K562 (cell line): ENCODE data around the gene NEUROD2. TPM values are rescaled to one million over a fixed set of nuclear protein-coding genes. Genes with fewer than 3 reads are reported as not detected.

Source experiments
- ATAC-seq: fragments of 200-7000 bp; cut with Tn5 transposase; 3 replicates; pipeline ENCODE4 v1.9.1; 2020; ENCODE audit warnings: moderate library complexity
- BruUV-seq: library from RNA; stranded (reverse); fragments of 400-500 nt; replicated peaks from 2 replicates; lab custom pipeline; 2021; lab: Mats Ljungman, UMichigan
- CTCF ChIA-PET: fragments of 300-600 bp; formaldehyde crosslinking; extraction: SDS; loops from one replicate; lab custom pipeline; 2021; ENCODE audit warnings: low intra/inter-chr PET ratio; lab: Yijun Ruan, JAX
- POLR2A ChIA-PET: fragments of 300-600, 350-650 bp; sonication (Branson Sonifier 250); formaldehyde crosslinking; extraction: SDS; loops from one replicate; lab custom pipeline; 2021; ENCODE audit warnings: antibody characterized with exemption, inconsistent platforms; lab: Yijun Ruan, JAX
- DNase-seq, 4 experiments: peaks; one replicate each; pipeline versions ENCODE4 v3.0.0 to v3.0.0-alpha.2; 2011 to 2018; ENCODE audit warnings: low spot score in 3 of 4, mixed read lengths in 3 of 4; ENCODE audit errors: extremely low read depth in 1 of 4
- FAIRE-seq: peaks from 2 replicates; lab custom pipeline; 2011; peaks lifted over from hg19 to GRCh38; lab: Jason Lieb, UNC
- H2AFZ ChIP-seq: 2 replicates; pipeline ENCODE4 v1.6.0; 2011; ENCODE audit warnings: low read depth, low read length, control low read depth, inconsistent platforms
- H3K27ac ChIP-seq: fragments of 200-600 bp; 3 replicates; pipeline ENCODE4 v1.8.0; 2011; ENCODE audit warnings: low read depth, mild to moderate bottlenecking, control low read depth, inconsistent platforms, low read length, moderate library complexity, mixed read lengths; ENCODE audit errors: extremely low read depth
- H3K27me3 ChIP-seq, 2 experiments: fragments of 300-600 bp in 1 of 2; 2 replicates in 1 of 2; 3 replicates in 1 of 2; pipeline versions ENCODE4 v1.6.0 to v1.8.0; 2011; ENCODE audit warnings: inconsistent platforms in 2 of 2, low read length in 2 of 2, mild to moderate bottlenecking in 1 of 2, mixed read lengths in 1 of 2, moderate library complexity in 1 of 2; ENCODE audit not compliant: control insufficient read depth in 2 of 2, insufficient read depth in 2 of 2
- H3K36me3 ChIP-seq: fragments of 300-600 bp; 3 replicates; pipeline ENCODE4 v1.8.0; 2011; ENCODE audit warnings: mild to moderate bottlenecking, low read length, inconsistent platforms; ENCODE audit not compliant: control insufficient read depth, insufficient read depth
- H3K4me1 ChIP-seq, 2 experiments: fragments of 200-600 bp in 1 of 2; replicated peaks in 1 of 2; 2 replicates in 1 of 2; 3 replicates in 1 of 2; pipeline versions ENCODE4 v1.5.1 to v1.8.0; 2011; ENCODE audit warnings: inconsistent platforms in 2 of 2, low read length in 2 of 2, mild to moderate bottlenecking in 1 of 2, mixed read lengths in 1 of 2, moderate library complexity in 1 of 2; ENCODE audit not compliant: control insufficient read depth in 2 of 2, insufficient read depth in 2 of 2
- H3K4me2 ChIP-seq: 2 replicates; pipeline ENCODE4 v1.6.1; 2011; ENCODE audit warnings: low read length, control low read depth, inconsistent platforms, mixed read lengths; ENCODE audit not compliant: insufficient read depth
- H3K4me3 ChIP-seq: fragments of 200-600 bp; sonication (generic), shearing (Covaris generic); 2 replicates; pipeline ENCODE4 v1.5.1; 2016; ENCODE audit warnings: control low read depth, inconsistent platforms
- H3K79me2 ChIP-seq: fragments of 200-600 bp; 3 replicates; pipeline ENCODE4 v1.8.0; 2011; ENCODE audit warnings: low read length, inconsistent platforms; ENCODE audit not compliant: control insufficient read depth, insufficient read depth
- H3K9ac ChIP-seq, 2 experiments: 2 replicates each; pipeline versions ENCODE4 v1.6.0 to v1.6.1; 2011; ENCODE audit warnings: low read depth in 2 of 2, low read length in 2 of 2, control low read depth in 1 of 2, inconsistent platforms in 1 of 2, mild to moderate bottlenecking in 1 of 2, mixed read lengths in 1 of 2; ENCODE audit not compliant: insufficient read depth in 1 of 2
- H3K9me1 ChIP-seq: one replicate; pipeline ENCODE4 v1.6.0; 2011; ENCODE audit warnings: inconsistent platforms, mild to moderate bottlenecking, low read length, moderate library complexity; ENCODE audit not compliant: control insufficient read depth, insufficient read depth
- H3K9me3 ChIP-seq: replicated peaks from 2 replicates; pipeline ENCODE4 v1.5.1; 2011; ENCODE audit warnings: low read depth, low read length, inconsistent platforms; ENCODE audit not compliant: control insufficient read depth, insufficient read depth
- H4K20me1 ChIP-seq: replicated peaks from 2 replicates; pipeline ENCODE4 v1.6.1; 2011; ENCODE audit warnings: low read length, inconsistent platforms, mixed read lengths; ENCODE audit not compliant: control insufficient read depth, insufficient read depth
- KDM1A ChIP-seq, 2 experiments: fragments of 450-650 bp; IDR thresholded peaks; 2 replicates each; pipeline ENCODE4 v1.6.1; 2016; ENCODE audit warnings: mild to moderate bottlenecking in 2 of 2
- KLF10 ChIP-seq: fragments of 250-450 bp; sonication (Bioruptor Pico); IDR thresholded peaks from 2 replicates; pipeline ENCODE4 v1.6.1; 2021; ENCODE audit warnings: matching md5 sums
- RBBP5 ChIP-seq: fragments of 200-600 bp; sonication (generic); IDR thresholded peaks from 2 replicates; pipeline ENCODE4 v1.6.1; 2012; ENCODE audit warnings: borderline replicate concordance, mild to moderate bottlenecking, low read length, control low read depth, inconsistent platforms; ENCODE audit not compliant: insufficient read depth, poor library complexity, severe bottlenecking
- RBM15 ChIP-seq: fragments of 200-400 bp; formaldehyde crosslinking; IDR thresholded peaks from 2 replicates; pipeline ENCODE4 v1.6.1; 2018; ENCODE audit warnings: mild to moderate bottlenecking, low read length, moderate library complexity; ENCODE audit not compliant: insufficient read depth
- ZNF76 ChIP-seq: fragments of 250-450 bp; sonication (Bioruptor Pico); IDR thresholded peaks from 2 replicates; pipeline ENCODE4 v1.4.0; 2020; ENCODE audit warnings: mild to moderate bottlenecking, moderate library complexity, borderline replicate concordance
- WGBS: fragments of 100-300 bp; shearing (Covaris generic); methylation state at CpG from one replicate; pipeline ENCODE4 v1.1.6; 2016; ENCODE audit warnings: low coverage, mixed read lengths; ENCODE audit not compliant: insufficient coverage; ENCODE audit errors: missing lambda C conversion rate; 5-methylcytosine and 5-hydroxymethylcytosine counted together
- in situ Hi-C: fragments of 300-500 bp; cut with MboI; formaldehyde crosslinking; loops from 4 replicates; pipeline ENCODE4 v1.15.0; 2018; ENCODE audit warnings: inconsistent platforms, mixed read lengths
- intact Hi-C: fragments of 100-400 bp; cut with micrococcal nuclease; formaldehyde crosslinking; loops from 2 replicates; pipeline ENCODE4 v1.14.2; 2022
- polyA plus RNA-seq, 8 experiments: library from polyadenylated mRNA; depleted of rRNA in 4 of 8; stranded (reverse) in 5 of 8; unstranded in 3 of 8; fragments of >200 nt; fragmentation: Nextera tagmentation in 2 of 8; fragmentation: Illumina TruSeq in 1 of 8; extraction: Ambion mirVana in 2 of 8; extraction: Trizol in 1 of 8; gene quantifications; 2 replicates each; pipeline versions ENCODE4 v1.2.1 to v1.2.3, GENCODE V29; 2011 to 2014; ENCODE audit warnings: inconsistent platforms in 1 of 8, missing spikeins in 1 of 8
- total RNA-seq, 7 experiments: library from RNA; depleted of rRNA in 6 of 7; stranded (reverse); fragments of >200 nt in 6 of 7; fragmentation: Illumina TruSeq in 2 of 7; extraction: Trizol in 2 of 7; gene quantifications; 2 replicates each; pipeline versions ENCODE4 v1.2.1 to v1.2.3, GENCODE V29; 2011 to 2021; ENCODE audit warnings: low replicate concordance in 1 of 7
- TF ChIP-seq, protein P1 (sequence below): fragments of 150-350 bp; IDR thresholded peaks from 2 replicates; pipeline ENCODE4 v1.6.1; 2014; ENCODE audit warnings: low read depth, mild to moderate bottlenecking, low read length, borderline replicate concordance
- TF ChIP-seq, protein P2 (sequence below): fragments of 250-450 bp; sonication (Bioruptor Pico); IDR thresholded peaks from 2 replicates; pipeline ENCODE4 v1.4.0; 2020; ENCODE audit warnings: mild to moderate bottlenecking, moderate library complexity, borderline replicate concordance

The NEUROD2 gene
- total and polyA plus RNA-seq, 9 of the 15 experiments (the other 6 are each of a cell fraction or from before 2014, with no cell fraction given) = not detected

DNA sequence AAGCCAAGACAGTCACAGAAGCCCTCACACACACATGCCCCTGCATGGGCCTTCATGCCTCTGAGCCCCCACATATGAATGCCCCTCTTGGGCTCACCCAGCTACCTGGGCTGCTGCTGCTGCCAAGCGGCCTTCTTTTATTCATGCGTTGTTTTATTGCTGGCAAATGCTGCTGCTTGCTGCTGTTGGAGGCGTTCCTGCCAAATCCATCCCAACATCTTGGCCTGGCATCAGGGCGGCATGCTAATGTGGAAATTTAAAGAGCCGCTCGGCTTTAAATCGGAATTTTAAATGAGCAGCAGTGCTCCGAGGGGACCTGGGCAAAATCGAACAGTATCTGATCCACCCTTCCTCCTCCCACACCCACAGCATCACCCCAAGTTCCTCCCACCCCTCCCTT lies 39.0 kb downstream of the NEUROD2 start:
- in situ Hi-C loops (no loop called here), intact Hi-C loops (no loop called here)
- no peaks in the 10 kb centered on the region for H3K79me2 ChIP-seq
- ATAC-seq = no peak
- H3K36me3 ChIP-seq = peaks cover 20% of the 10 kb centered on the region; the same call in 2 of the 3 replicates
- peaks cover 3% of the 10 kb centered on the region for H3K9me1 ChIP-seq
- no TSS peak for BruUV-seq
- FAIRE-seq = no peak
- H3K9me3 ChIP-seq = 0 out of 2 replicates have a peak, but pooled peaks cover 2% of the 10 kb centered on the region
- TF ChIP-seq RBM15 (no peak), ZNF76 (CRISPR knock-in tag) (no peak), RBBP5 (no peak), KLF10 (no peak), KDM1A (IDR thresholded peaks at IDR 0.05) (no peak)
- TF ChIP-seq, protein P1, sequence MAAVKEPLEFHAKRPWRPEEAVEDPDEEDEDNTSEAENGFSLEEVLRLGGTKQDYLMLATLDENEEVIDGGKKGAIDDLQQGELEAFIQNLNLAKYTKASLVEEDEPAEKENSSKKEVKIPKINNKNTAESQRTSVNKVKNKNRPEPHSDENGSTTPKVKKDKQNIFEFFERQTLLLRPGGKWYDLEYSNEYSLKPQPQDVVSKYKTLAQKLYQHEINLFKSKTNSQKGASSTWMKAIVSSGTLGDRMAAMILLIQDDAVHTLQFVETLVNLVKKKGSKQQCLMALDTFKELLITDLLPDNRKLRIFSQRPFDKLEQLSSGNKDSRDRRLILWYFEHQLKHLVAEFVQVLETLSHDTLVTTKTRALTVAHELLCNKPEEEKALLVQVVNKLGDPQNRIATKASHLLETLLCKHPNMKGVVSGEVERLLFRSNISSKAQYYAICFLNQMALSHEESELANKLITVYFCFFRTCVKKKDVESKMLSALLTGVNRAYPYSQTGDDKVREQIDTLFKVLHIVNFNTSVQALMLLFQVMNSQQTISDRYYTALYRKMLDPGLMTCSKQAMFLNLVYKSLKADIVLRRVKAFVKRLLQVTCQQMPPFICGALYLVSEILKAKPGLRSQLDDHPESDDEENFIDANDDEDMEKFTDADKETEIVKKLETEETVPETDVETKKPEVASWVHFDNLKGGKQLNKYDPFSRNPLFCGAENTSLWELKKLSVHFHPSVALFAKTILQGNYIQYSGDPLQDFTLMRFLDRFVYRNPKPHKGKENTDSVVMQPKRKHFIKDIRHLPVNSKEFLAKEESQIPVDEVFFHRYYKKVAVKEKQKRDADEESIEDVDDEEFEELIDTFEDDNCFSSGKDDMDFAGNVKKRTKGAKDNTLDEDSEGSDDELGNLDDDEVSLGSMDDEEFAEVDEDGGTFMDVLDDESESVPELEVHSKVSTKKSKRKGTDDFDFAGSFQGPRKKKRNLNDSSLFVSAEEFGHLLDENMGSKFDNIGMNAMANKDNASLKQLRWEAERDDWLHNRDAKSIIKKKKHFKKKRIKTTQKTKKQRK = no peak
- TF ChIP-seq, protein P2, sequence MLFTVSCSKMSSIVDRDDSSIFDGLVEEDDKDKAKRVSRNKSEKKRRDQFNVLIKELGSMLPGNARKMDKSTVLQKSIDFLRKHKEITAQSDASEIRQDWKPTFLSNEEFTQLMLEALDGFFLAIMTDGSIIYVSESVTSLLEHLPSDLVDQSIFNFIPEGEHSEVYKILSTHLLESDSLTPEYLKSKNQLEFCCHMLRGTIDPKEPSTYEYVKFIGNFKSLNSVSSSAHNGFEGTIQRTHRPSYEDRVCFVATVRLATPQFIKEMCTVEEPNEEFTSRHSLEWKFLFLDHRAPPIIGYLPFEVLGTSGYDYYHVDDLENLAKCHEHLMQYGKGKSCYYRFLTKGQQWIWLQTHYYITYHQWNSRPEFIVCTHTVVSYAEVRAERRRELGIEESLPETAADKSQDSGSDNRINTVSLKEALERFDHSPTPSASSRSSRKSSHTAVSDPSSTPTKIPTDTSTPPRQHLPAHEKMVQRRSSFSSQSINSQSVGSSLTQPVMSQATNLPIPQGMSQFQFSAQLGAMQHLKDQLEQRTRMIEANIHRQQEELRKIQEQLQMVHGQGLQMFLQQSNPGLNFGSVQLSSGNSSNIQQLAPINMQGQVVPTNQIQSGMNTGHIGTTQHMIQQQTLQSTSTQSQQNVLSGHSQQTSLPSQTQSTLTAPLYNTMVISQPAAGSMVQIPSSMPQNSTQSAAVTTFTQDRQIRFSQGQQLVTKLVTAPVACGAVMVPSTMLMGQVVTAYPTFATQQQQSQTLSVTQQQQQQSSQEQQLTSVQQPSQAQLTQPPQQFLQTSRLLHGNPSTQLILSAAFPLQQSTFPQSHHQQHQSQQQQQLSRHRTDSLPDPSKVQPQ (CRISPR knock-in tag) = no peak
- POLR2A ChIA-PET = interaction anchor here (1.1 kb wide), 1 partner anchor 11 kb away, joined by 3 read pairs; no protein-coding TSS in a partner anchor
- H3K4me3 ChIP-seq = no peak overlapping the region
- no peaks in the 10 kb centered on the region for H3K27me3 ChIP-seq
- H2AFZ ChIP-seq = no peak overlapping the region
- DNase-seq = no peak
- peaks cover 0 to 7% of the 10 kb centered on the region in 2 experiments; a peak in 2 of 5 replicates for H3K4me1 ChIP-seq
- 59% methylated on average over 9 of the region's 9 CpGs for WGBS
- CTCF ChIA-PET = no interaction called here
- H3K27ac ChIP-seq = no peak overlapping the region
- H4K20me1 ChIP-seq = no peaks in the 10 kb centered on the region
- no peak overlapping the region for H3K4me2 ChIP-seq
- peak overlapping the region in 1 of 2 experiments; percentile 46; a peak in 1 of 4 replicates for H3K9ac ChIP-seq
